ENCODE data around the gene BTNL9.
"Not testable (repeated sequence)": the region's sequence is repeated elsewhere in the genome, so short reads cannot be mapped to it uniquely, and the experiment has no call there.

Gene BTNL9

DNA sequence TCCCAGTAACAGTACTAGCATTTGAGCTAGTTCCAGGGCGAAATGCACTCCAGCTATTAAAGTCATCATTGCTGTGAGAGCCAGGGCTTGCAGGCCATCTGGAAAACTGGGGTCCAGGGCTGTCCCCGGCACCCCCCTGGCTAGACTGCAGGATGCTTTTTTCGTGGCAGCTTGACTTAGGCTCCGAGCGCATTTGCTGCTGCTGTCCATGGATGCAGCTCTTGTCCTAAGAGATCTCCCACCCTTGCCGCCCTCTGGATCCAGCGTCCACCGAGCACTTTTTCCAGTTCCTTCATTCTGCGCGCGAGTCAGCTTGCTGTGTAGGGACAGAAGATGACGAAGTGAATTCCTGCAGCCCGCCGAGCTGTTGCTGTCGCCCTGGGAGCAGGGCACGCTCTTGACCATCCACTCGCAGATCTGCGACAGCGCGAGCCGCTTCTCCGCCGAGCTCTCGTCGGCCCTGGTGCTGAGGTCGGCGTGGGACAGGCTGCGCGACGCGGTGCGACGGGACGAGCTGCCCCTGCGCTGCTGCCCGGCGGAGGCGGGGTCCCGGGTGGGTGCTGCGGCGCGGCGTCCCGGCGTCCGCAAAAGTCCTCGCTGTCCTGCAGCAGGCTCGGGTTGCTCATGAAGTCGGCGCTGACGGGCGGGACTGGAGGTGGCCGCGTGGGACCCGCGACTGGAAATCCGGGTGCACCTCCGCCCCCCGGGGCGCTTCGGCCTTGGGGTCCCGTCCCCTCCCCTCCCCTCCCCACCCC is 60.2 kb downstream of the BTNL9 start:
- DNase-seq (ENCODE audit: low spot score) = no peak

DNA sequence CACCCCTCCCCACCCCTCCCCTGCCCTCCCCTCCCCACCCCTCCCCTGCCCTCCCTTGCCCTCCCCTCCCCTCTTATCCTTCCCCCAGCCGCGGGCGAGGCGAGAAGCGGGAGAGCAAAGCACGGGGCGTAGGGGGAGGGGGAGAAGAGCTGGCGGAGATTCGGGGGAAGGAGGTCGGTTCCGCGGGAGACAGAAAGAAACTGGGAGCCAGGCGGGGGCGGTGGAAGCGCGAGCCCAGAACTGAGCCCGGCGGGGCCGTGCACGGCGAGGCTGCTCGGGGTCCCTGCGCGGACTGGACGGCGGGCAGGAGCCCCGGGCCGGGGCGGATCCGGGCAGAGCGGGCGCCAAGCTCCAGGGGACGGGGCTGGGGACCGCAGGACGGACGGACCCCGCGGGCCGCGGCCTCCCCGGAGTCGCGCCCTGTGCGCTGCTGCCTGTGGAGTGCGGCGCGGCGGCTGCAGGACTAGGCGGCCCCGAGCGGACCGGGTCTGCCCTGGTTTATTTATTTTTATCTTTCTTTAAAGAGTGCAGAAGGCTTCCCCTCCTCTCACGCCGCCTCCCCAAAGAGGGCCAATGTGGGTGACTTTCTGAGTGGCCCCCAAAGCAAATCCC is 61.1 kb downstream of the BTNL9 start:
- not testable (repeated sequence) for DNase-seq (ENCODE audit: low spot score)

DNA sequence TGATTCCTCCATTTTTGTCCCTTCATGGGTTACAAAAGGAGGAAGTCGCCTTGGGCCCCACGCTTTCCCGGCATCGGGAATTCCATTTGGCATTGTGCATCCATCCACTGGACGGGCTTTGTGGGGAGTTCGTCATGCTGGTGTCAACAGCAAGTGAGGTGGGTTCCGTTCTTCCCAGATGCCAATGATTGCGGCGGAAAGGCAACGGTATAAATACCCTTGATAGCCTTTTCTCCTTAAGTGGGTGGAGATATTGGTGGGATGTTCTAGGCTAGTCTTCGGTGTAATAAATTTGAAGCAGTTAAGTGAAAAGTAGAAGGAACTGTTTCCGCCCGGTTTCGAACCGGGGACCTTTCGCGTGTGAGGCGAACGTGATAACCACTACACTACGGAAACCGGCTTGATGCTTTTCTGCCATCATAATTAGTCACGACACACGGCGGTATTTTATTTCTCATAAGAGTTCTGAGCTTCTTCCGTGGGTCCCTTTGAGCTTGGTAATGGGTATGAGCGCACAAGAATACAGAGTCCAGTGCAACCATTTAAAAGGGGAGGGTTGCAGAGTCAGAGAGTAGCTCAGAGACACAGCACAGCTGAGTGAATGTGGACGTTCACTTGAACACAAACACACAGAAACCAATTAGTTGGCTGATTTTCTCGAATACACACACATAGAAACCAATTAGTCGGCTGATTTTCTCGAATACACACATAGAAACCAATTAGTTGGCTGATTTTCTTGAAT is 62.0 kb downstream of the BTNL9 start:
- not testable (repeated sequence) for DNase-seq (ENCODE audit: low spot score)

DNA sequence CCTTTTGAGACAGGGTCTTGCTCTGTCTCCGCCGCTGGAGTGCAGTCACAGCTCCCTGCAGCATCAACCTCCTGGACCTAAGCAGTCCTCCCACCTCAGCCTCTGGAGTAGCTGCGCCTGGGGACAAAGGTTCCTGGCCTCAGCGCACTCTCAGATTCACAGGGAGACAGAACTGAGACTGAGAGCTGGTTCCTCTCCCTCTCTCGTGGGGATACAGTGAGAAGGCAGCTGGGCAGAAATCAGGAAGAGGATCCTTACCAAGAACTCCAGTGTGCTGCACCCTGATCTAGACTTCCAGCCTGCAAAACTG is 64.1 kb downstream of the BTNL9 start:
- not testable (repeated sequence) for DNase-seq (ENCODE audit: low spot score)

DNA sequence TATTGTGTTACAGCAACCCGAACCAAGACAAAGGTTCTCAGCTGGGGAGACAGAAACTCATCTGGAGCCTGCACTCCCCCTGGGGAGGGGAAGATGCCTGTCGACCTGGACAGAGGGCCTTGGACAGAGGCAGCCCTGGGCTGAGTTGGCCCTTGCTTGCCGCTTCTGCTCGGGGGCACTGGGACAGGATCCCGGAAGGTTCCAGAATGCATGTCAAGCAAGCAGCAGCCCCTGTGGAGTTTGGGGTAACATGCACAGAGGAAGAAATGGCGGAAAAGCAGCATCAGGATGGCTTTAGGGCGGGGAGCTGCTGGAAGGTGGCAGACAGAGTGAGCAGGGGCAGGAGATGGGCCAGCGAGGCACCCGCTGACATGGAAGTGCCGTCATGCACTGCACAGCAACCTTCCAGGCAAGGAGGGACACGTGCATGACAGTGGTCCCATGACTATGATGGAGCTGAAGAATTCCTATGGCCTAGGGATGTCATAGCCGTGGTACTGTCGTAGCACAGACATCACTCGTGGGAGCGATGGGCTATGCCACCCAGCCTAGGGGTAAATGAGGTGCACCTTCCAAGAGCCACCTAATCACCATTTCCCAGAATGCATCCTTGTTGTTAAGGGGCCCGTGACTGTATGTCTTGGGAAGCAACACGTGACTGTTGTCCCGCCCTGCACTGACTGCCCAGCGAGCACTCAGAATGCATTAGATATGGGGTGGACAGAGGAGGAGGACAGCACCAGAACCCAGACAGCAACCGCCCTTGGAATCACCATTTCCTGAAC is 64.7 kb downstream of the BTNL9 start:
- DNase-seq (ENCODE audit: low spot score) = not testable (repeated sequence)

- no peak for DNase-seq (ENCODE audit: low spot score)
Observed at GRCh38 chr5:181105391-181106025, 65.4 kb downstream of the BTNL9 start.

- no peak for DNase-seq (ENCODE audit: low spot score)
Observed at GRCh38 chr5:181107699-181108098, 67.6 kb downstream of the BTNL9 start.

- no peak for DNase-seq (ENCODE audit: low spot score)
Observed at GRCh38 chr5:181108578-181109165, 68.6 kb downstream of the BTNL9 start.

- DNase-seq (ENCODE audit: low spot score) = no peak
Observed at GRCh38 chr5:181109489-181110013, 69.5 kb downstream of the BTNL9 start.

GRCh38 chr5:181111010-181111409 is 70.9 kb downstream of the BTNL9 start:
- DNase-seq (ENCODE audit: low spot score) = no peak

Data from NAMALWA (cell line).